Measurements from ENCODE around the gene DLG4.

Gene DLG4

GRCh38 chr17:7219229-7219811 is 316 bp downstream of the DLG4 start:
- no peaks in the 10 kb centered on the region for H3K9me3 ChIP-seq (ENCODE audit: insufficient read depth, low read depth, low read length)
- no peaks in the 10 kb centered on the region for H3K27me3 ChIP-seq (ENCODE audit: insufficient read depth, low read length, poor library complexity, severe bottlenecking)
- H3K79me2 ChIP-seq (ENCODE audit: insufficient read depth, low read length): peaks cover 28% of the 10 kb centered on the region; the same call in 1 of the 2 replicates
- peak overlapping the region; percentile 98 for H3K4me2 ChIP-seq (ENCODE audit: low read depth, low read length, poor library complexity, severe bottlenecking)
- H3K9ac ChIP-seq (ENCODE audit: low read depth, low read length, poor library complexity, severe bottlenecking): peak overlapping the region; percentile 85
- H3K9me2 ChIP-seq (replicated peaks; ENCODE audit: low read depth, low read length): no peaks in the 10 kb centered on the region
- H3K4me3 ChIP-seq (ENCODE audit: low read length, poor library complexity, severe bottlenecking): peak overlapping the region; percentile 86
- TF ChIP-seq EZH2phosphoT487 (IDR thresholded peaks at IDR 0.05; ENCODE audit: borderline replicate concordance): no peak
- TF ChIP-seq CTCF (conservative IDR thresholded peaks at IDR 0.05; ENCODE audit: low read length): no peak
- H3F3A ChIP-seq (ENCODE audit: low read depth): peaks cover 3% of the 10 kb centered on the region; the same call in 1 of the 2 replicates
- peaks cover 18% of the 10 kb centered on the region for H4K20me1 ChIP-seq (ENCODE audit: insufficient read depth, low read length, poor library complexity, severe bottlenecking)
- H3K36me3 ChIP-seq (ENCODE audit: insufficient read depth, low read length): peaks cover 23% of the 10 kb centered on the region; the same call in 1 of the 2 replicates
- H2AFZ ChIP-seq (ENCODE audit: low read length): peak overlapping the region; percentile 94
- H3K4me1 ChIP-seq (ENCODE audit: insufficient read depth, low read length, poor library complexity, severe bottlenecking): peaks cover 48% of the 10 kb centered on the region

- H4K20me1 ChIP-seq (ENCODE audit: insufficient read depth, low read length, poor library complexity, severe bottlenecking): peaks cover 18% of the 10 kb centered on the region
- peak overlapping the region; percentile 98 for H3K4me2 ChIP-seq (ENCODE audit: low read depth, low read length, poor library complexity, severe bottlenecking)
- H3K27me3 ChIP-seq (ENCODE audit: insufficient read depth, low read length, poor library complexity, severe bottlenecking): no peaks in the 10 kb centered on the region
- no peaks in the 10 kb centered on the region for H3K9me2 ChIP-seq (replicated peaks; ENCODE audit: low read depth, low read length)
- no peak overlapping the region for H2AFZ ChIP-seq (ENCODE audit: low read length)
- no peaks in the 10 kb centered on the region for H3K9me3 ChIP-seq (ENCODE audit: insufficient read depth, low read depth, low read length)
- H3K79me2 ChIP-seq (ENCODE audit: insufficient read depth, low read length): peaks cover 28% of the 10 kb centered on the region; the same call in 1 of the 2 replicates
- TF ChIP-seq EZH2phosphoT487 (IDR thresholded peaks at IDR 0.05; ENCODE audit: borderline replicate concordance) (no peak), CTCF (conservative IDR thresholded peaks at IDR 0.05; ENCODE audit: low read length) (no peak)
- peaks cover 3% of the 10 kb centered on the region; the same call in 1 of the 2 replicates for H3F3A ChIP-seq (ENCODE audit: low read depth)
- peak overlapping the region; percentile 86 for H3K4me3 ChIP-seq (ENCODE audit: low read length, poor library complexity, severe bottlenecking)
- peak overlapping the region; percentile 85 for H3K9ac ChIP-seq (ENCODE audit: low read depth, low read length, poor library complexity, severe bottlenecking)
- peaks cover 51% of the 10 kb centered on the region for H3K4me1 ChIP-seq (ENCODE audit: insufficient read depth, low read length, poor library complexity, severe bottlenecking)
- H3K36me3 ChIP-seq (ENCODE audit: insufficient read depth, low read length): peaks cover 18% of the 10 kb centered on the region; the same call in 1 of the 2 replicates
Measured at GRCh38 chr17:7218758-7219157, 878 bp downstream of the DLG4 start.

- no peaks in the 10 kb centered on the region for H3K9me3 ChIP-seq (ENCODE audit: insufficient read depth, low read depth, low read length)
- H3K4me3 ChIP-seq (ENCODE audit: low read length, poor library complexity, severe bottlenecking): peak overlapping the region; percentile 71
Measured at GRCh38 chr17:7218166-7218565, 1.5 kb downstream of the DLG4 start.

More at GRCh38 chr17:7218166-7218565, 1.5 kb downstream of the DLG4 start:
- Histone ChIP-seq H3K9ac (ENCODE audit: low read depth, low read length, poor library complexity, severe bottlenecking) (peak overlapping the region; percentile 73), H2AFZ (ENCODE audit: low read length) (peak overlapping the region; percentile 62; the same call in 1 of the 2 replicates), H3K4me1 (ENCODE audit: insufficient read depth, low read length, poor library complexity, severe bottlenecking) (peaks cover 56% of the 10 kb centered on the region), H3F3A (ENCODE audit: low read depth) (peaks cover 3% of the 10 kb centered on the region; the same call in 1 of the 2 replicates), H4K20me1 (ENCODE audit: insufficient read depth, low read length, poor library complexity, severe bottlenecking) (peaks cover 18% of the 10 kb centered on the region), H3K79me2 (ENCODE audit: insufficient read depth, low read length) (peaks cover 33% of the 10 kb centered on the region; the same call in 1 of the 2 replicates), H3K36me3 (ENCODE audit: insufficient read depth, low read length) (peaks cover 12% of the 10 kb centered on the region; the same call in 1 of the 2 replicates), H3K9me2 (replicated peaks; ENCODE audit: low read depth, low read length) (no peaks in the 10 kb centered on the region), H3K27me3 (ENCODE audit: insufficient read depth, low read length, poor library complexity, severe bottlenecking) (no peaks in the 10 kb centered on the region), H3K4me2 (ENCODE audit: low read depth, low read length, poor library complexity, severe bottlenecking) (peak overlapping the region; percentile 98)
- no peak for TF ChIP-seq EZH2phosphoT487 (IDR thresholded peaks at IDR 0.05; ENCODE audit: borderline replicate concordance)
- no peak for TF ChIP-seq CTCF (conservative IDR thresholded peaks at IDR 0.05; ENCODE audit: low read length)

Measured in Loucy (cell line).